B cell (primary cell): ENCODE results near the gene GMPR.

ENCODE experiments used
- EZH2 ChIP-seq: IDR thresholded peaks from 2 replicates; pipeline ENCODE4 v1.6.1; 2012; ENCODE audit warnings: borderline replicate concordance, low read depth, mild to moderate bottlenecking, moderate library complexity, low read length; ENCODE audit not compliant: insufficient read depth, poor library complexity, severe bottlenecking
- TF ChIP-seq, protein P1 (sequence below): fragments of 200-600 bp; IDR thresholded peaks from one replicate; pipeline ENCODE4 v1.8.0; 2022; ENCODE audit warnings: antibody characterized with exemption, mild to moderate bottlenecking

DNA sequence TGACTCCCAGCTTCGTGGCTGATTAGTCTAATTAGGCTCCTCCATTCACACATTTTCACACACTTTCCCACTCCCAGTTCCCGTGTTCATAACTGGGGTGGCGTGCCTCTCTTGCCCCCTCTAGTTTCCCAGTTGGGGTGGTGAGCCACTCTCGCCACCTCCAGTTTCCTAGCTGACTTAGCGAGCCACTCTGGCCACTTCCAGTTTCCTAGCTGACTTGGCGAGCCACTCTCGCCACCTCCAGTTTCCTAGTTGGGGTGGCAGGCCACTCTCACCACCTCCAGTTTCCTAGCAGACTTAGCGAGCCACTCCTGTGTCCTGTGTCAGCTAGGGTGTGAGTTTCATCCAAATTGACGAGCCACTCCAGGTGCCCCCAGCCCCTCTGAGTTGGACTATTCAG, 7.4 kb upstream of the GMPR start:
- no peak for TF ChIP-seq EZH2
- TF ChIP-seq, protein P1, sequence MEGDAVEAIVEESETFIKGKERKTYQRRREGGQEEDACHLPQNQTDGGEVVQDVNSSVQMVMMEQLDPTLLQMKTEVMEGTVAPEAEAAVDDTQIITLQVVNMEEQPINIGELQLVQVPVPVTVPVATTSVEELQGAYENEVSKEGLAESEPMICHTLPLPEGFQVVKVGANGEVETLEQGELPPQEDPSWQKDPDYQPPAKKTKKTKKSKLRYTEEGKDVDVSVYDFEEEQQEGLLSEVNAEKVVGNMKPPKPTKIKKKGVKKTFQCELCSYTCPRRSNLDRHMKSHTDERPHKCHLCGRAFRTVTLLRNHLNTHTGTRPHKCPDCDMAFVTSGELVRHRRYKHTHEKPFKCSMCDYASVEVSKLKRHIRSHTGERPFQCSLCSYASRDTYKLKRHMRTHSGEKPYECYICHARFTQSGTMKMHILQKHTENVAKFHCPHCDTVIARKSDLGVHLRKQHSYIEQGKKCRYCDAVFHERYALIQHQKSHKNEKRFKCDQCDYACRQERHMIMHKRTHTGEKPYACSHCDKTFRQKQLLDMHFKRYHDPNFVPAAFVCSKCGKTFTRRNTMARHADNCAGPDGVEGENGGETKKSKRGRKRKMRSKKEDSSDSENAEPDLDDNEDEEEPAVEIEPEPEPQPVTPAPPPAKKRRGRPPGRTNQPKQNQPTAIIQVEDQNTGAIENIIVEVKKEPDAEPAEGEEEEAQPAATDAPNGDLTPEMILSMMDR, result no peak
